Endothelial cell (in vitro differentiated cells): ENCODE data around the gene ZDHHC22. TPM values are rescaled to one million over a fixed set of nuclear protein-coding genes. Genes with fewer than 3 reads are reported as not detected.

ENCODE experiments used
- DNase-seq: peaks from one replicate; pipeline ENCODE4 v3.0.0; 2021; ENCODE audit warnings: low spot score
- H3K27ac Mint-ChIP-seq: one replicate; pipeline ENCODE4 v1.8.0; 2021; ENCODE audit warnings: mixed read lengths, inconsistent platforms; ENCODE audit not compliant: unreplicated experiment
- H3K27me3 Mint-ChIP-seq: one replicate; pipeline ENCODE4 v1.8.0; 2021; ENCODE audit warnings: mild to moderate bottlenecking, moderate library complexity, mixed read lengths, inconsistent platforms; ENCODE audit not compliant: unreplicated experiment
- H3K36me3 Mint-ChIP-seq: one replicate; pipeline ENCODE4 v1.8.0; 2021; ENCODE audit warnings: mild to moderate bottlenecking, low read depth, mixed read lengths, inconsistent platforms; ENCODE audit not compliant: unreplicated experiment
- H3K4me1 Mint-ChIP-seq: one replicate; pipeline ENCODE4 v1.8.0; 2021; ENCODE audit warnings: mild to moderate bottlenecking, mixed read lengths, inconsistent platforms; ENCODE audit not compliant: unreplicated experiment
- H3K4me3 Mint-ChIP-seq: one replicate; pipeline ENCODE4 v1.8.0; 2021; ENCODE audit warnings: mild to moderate bottlenecking, mixed read lengths, inconsistent platforms; ENCODE audit not compliant: unreplicated experiment
- H3K9me3 Mint-ChIP-seq: one replicate; pipeline ENCODE4 v1.8.0; 2021; ENCODE audit warnings: mixed read lengths, inconsistent platforms; ENCODE audit not compliant: unreplicated experiment
- total RNA-seq: library from RNA; stranded (reverse); fragmentation: NEBNext Ultra II Directional; extraction: Animal tissue kit (Norgen Biotek cat#: 25700); gene quantifications from one replicate; pipeline ENCODE4 v1.2.1, GENCODE V29; 2021; ENCODE audit not compliant: unreplicated experiment
- TF ChIP-seq, protein P1 (sequence below): fragments of 200-600 bp; sonication (generic); IDR thresholded peaks from one replicate; pipeline ENCODE4 v1.5.0; 2021; ENCODE audit warnings: antibody characterized with exemption; ENCODE audit not compliant: unreplicated experiment

The ZDHHC22 gene
- total RNA-seq, 1 donor from 2014 or later = 12.0 TPM

DNA sequence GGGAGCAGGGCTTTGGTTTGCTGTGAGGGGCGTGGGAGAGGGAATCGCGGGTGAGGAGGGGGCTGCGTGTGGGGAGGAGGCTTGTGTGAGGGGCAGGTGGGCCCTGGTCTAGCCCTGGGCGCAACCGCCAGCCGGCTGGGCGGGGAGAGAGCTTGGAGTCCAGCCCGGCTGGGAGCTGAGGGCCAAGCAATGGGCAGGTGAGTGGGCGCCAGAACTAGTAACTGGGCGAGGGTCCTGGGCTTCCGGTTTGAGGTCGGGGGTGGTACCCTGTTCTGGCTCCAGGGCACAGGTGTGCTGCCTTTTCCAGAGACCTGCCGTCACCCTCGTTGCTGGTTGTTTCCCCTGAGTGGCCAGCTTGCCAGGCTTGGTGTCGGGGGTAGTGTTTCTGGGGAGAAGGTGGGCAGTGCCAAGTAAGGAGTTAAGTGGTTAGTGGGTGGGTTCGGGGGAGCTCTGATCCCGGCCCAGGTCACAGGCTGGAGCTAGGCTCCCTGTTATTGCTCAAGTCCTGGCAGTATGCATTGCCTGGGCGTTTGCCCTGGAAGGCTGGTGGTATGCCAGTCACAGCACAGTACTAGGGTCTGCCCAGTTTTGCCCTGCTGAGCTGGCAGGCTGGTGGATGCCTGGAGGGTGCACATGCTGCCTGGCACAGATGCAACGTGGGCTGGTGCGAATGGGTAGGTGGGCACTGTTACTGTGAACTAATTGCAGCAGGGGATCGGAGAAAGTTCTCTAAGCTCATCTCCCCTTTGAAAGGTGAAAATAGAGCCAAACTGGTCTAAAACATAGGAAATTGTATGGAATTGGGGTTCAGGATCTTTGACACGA is 42.9 kb downstream of the ZDHHC22 start:
- DNase-seq = peak; percentile 25
- Mint-ChIP-seq H3K4me1 (peaks cover 57% of the 10 kb centered on the region), H3K9me3 (no peaks in the 10 kb centered on the region), H3K27ac (peak overlapping the region; percentile 96), H3K36me3 (no peaks in the 10 kb centered on the region), H3K4me3 (peak overlapping the region; percentile 94), H3K27me3 (peaks cover 16% of the 10 kb centered on the region)
- TF ChIP-seq, protein P1, sequence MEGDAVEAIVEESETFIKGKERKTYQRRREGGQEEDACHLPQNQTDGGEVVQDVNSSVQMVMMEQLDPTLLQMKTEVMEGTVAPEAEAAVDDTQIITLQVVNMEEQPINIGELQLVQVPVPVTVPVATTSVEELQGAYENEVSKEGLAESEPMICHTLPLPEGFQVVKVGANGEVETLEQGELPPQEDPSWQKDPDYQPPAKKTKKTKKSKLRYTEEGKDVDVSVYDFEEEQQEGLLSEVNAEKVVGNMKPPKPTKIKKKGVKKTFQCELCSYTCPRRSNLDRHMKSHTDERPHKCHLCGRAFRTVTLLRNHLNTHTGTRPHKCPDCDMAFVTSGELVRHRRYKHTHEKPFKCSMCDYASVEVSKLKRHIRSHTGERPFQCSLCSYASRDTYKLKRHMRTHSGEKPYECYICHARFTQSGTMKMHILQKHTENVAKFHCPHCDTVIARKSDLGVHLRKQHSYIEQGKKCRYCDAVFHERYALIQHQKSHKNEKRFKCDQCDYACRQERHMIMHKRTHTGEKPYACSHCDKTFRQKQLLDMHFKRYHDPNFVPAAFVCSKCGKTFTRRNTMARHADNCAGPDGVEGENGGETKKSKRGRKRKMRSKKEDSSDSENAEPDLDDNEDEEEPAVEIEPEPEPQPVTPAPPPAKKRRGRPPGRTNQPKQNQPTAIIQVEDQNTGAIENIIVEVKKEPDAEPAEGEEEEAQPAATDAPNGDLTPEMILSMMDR = no peak

DNA sequence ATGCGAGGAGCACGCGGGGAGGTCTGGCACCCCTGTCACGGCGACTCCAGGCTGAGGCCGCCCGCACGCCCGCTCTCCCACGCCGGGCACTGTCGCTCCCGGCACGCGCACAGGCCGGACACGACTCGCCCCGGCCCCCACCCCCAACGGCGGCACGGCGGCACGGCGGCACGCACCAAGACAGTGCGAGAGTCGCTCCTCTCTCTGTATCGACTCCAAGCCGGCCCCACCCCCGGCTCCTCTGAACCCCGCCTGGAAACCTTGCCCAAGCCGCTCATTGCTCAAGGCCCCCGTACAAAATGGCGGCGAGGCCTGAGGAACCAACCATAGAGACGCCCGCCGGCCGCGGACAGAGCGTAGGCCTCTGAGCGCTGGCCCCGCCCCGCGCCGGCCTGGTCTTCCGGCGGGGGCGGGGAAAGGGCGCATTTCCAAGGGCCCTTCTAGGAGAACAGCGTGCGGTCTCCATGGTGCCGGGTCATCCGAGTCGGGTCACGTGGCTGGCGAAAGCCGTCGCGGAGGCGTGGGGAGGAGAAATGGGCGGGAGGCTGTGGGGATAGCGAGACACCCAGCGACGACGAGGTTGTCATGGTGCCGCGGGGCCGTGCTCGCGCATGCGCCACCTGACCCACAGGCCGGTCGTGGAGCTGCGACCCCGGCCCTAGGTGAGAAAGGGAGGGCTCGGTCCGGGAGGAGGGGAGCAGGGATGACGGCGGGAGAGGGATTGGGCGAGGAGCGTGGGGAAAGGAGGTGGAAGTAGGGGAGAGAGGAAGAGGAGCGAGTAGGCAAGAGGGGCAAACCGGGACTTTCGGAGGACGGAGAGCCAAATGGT is 43.7 kb downstream of the ZDHHC22 start, which contains the start of gene CIPC:
CIPC (plus strand) TSS at position 559 of the 829 bp plus-strand sequence. CDS start 7,451 bp downstream, outside the sequence.
- Mint-ChIP-seq H3K4me3 (peak within 1 kb of the TSS; percentile 94), H3K27ac (peak within 1 kb of the TSS; percentile 97), H3K27me3 (peaks cover 16% of the 10 kb centered on the region), H3K4me1 (peaks cover 50% of the 10 kb centered on the region), H3K9me3 (no peaks in the 10 kb centered on the region), H3K36me3 (no peaks in the 10 kb centered on the region)
- peak; percentile 98 for DNase-seq
- TF ChIP-seq, protein P1 = no peak

DNA sequence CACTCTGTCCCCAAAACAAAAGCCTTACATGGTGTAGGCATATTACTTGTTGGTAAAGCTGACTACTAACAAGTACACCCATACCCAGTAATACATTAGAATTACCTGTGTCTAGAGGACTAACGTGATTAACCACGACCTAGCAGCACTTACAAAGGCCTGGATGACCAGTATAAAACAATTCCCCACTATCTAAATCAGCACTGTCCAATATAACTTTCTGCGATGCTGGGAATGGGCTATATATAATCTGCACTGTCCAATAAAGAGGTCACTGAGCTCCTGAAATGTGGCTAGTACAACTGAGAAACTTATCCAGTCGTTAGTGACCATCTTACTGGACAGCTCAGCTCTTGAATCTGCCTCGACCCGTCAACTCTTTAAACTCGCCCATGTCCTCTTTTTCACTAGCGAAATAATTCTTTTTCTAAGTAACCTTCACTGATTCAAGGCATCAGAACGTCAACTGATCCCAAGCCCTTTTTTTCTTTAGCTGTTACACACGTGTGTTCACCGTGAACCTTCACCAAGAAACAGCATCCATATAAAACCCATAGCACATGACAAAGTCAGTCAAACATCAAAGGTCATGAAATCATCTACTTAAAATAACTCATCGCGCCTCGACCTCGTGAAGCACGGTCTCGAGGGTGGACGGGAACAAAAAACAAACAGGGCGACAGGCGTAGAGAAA is 44.4 kb downstream of the ZDHHC22 start:
- Mint-ChIP-seq H3K9me3 (no peaks in the 10 kb centered on the region), H3K4me3 (peak overlapping the region; percentile 94), H3K4me1 (peaks cover 42% of the 10 kb centered on the region), H3K27me3 (peaks cover 16% of the 10 kb centered on the region), H3K27ac (peak overlapping the region; percentile 97), H3K36me3 (no peaks in the 10 kb centered on the region)
- TF ChIP-seq, protein P1 = no peak
- no peak for DNase-seq

DNA sequence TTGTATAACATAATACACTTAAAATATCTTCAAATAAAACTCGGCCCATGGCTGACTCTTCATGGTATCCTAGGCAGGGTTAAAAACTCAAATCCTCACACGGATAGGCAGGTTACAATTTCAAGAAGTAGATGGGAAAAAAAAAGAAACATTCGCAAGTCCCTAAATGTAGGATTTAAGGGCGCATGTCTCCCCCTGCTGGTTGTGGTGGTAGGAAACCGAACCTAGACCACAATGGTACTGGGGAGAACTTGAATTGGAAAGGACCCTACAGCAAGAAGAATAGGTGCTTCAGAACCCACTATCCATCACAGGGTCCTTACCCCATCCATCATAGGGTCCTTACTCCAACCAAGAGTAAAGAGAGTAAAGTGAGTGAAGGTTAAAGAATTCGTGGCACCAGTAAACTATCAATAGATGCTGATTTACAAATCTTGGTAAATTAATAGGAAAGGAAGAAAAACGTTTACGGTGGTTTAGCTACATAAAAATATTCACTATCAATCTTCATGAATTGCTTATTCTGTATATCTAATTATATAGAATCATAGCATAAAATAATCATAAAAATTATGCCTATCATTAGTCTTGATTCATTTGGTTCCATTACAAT is 46.8 kb downstream of the ZDHHC22 start:
- Mint-ChIP-seq H3K4me3 (no peak overlapping the region), H3K4me1 (peaks cover 22% of the 10 kb centered on the region), H3K9me3 (no peaks in the 10 kb centered on the region), H3K27ac (no peak overlapping the region), H3K36me3 (no peaks in the 10 kb centered on the region), H3K27me3 (peaks cover 13% of the 10 kb centered on the region)
- DNase-seq = peak; percentile 80
- TF ChIP-seq, protein P1 = peak; percentile 75
